Endometrial microvascular endothelial cells (primary cell): ENCODE measurements around the gene UQCR11. TPM values are rescaled to one million over a fixed set of nuclear protein-coding genes. Genes with fewer than 3 reads are reported as not detected.

ENCODE experiments used
- in situ Hi-C: cut with HindIII; loops from 2 replicates; pipeline ENCODE4 v1.10.0; 2017; ENCODE audit warnings: low sequenced_read_pairs, low pct_unique_long_range_greater_than_20kb; ENCODE audit errors: inconsistent ontology term
- total RNA-seq: library from RNA; depleted of rRNA; stranded (reverse); fragments of >200 nt; gene quantifications from one replicate; pipeline ENCODE4 v1.2.3, GENCODE V29; 2015; ENCODE audit errors: inconsistent ontology term

Gene UQCR11
- total RNA-seq, 1 donor from 2014 or later, result 46.6 TPM

DNA sequence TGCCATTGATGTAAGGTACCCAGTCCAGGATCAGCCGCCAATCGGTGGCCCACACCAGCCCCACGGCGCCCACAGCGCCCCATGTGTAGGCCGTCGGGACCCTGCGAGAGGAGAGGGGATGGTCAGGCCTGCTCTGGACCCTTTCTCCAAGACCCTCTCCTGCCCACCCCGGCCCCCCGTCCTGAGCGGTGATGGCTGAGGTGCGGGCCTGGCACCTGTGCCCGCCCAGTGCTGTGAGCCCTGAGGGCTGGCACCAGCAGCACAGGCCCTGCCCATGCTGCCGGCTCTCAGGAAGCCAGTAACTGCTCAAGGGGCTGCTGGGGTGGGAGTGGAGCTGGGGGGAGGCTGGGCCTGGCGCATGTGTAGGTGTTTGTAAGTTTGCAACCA, 5.8 kb downstream of the UQCR11 start:
- in situ Hi-C loops, result no loop called here

DNA sequence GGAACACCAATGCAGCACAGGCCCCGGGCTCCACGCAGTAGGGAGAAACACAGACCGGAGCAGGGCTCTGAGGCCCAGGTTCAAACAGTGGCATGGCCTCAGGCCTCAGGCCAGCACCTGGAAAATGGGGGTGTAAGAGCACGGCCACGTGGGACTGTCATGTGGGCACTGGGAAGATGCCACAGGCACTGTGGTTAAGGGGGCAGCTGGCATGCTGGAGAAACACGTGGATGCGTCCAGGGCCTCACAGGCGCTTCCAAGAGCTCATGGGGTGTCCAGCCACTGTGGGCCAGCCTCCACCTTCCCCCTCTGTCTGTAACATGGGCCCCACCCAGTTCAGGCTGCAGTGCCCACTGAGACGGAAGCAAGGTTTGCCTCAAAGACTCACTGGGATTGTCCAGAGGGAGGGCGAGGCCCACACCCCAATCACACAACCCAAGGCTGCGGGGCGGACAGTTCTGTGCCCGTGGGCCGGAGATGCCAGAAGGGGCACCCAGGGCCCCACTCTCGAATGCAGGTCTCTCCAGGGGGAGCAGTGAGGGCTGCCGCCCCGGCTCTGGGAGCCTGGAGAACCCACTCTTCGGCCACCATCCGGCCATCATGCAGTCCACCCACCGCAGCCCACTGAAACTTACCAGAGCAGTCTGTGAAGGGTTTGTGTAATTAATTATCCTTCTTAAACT, 6.3 kb downstream of the UQCR11 start:
- in situ Hi-C loops, result no loop called here

GRCh38 chr19:1593501-1593772, 11.8 kb downstream of the UQCR11 start:
- in situ Hi-C loops, result no loop called here

GRCh38 chr19:1592755-1593500, 12.3 kb downstream of the UQCR11 start, which contains the start of gene MBD3:
MBD3 (minus strand) TSS chr19:1592865; CDS start chr19:1592631, 234 bp downstream.
- in situ Hi-C loops, result no loop called here

DNA sequence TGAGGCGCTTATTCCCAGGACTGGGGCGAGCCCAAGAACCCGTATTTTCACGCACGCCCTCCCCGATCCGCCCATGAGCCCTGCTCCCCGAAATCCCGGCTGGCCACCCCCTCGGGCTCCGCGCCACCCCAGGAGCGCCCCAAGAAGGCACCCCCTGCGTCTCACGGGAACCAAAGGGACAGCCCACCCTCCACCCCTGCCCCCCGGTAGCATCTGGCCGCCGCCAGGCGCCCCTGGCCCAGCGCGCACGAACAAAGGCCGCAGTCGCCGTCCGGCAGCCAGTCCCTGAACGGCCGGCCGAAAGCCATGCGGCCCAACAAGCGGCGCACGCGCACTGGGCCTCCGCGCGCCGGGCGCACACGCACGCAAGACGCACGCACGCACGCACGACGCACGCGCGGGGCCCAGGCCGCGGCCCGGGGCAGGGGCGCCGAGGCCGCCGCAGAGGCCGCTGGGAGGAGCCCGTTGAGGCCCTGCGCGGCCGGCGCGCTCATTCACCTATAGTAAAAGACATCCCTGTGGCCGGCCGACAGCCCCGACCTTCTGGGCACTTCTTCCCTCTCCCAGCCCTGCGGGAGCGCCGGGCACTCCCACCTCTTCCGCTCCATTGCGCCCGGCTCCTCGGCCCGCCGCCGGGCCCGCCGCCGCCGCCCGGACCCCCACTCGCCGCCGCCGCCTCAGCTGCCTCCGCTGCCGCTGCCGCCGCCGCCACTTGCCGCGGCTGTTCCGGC, 13.1 kb downstream of the UQCR11 start:
- in situ Hi-C loops, result no loop called here

DNA sequence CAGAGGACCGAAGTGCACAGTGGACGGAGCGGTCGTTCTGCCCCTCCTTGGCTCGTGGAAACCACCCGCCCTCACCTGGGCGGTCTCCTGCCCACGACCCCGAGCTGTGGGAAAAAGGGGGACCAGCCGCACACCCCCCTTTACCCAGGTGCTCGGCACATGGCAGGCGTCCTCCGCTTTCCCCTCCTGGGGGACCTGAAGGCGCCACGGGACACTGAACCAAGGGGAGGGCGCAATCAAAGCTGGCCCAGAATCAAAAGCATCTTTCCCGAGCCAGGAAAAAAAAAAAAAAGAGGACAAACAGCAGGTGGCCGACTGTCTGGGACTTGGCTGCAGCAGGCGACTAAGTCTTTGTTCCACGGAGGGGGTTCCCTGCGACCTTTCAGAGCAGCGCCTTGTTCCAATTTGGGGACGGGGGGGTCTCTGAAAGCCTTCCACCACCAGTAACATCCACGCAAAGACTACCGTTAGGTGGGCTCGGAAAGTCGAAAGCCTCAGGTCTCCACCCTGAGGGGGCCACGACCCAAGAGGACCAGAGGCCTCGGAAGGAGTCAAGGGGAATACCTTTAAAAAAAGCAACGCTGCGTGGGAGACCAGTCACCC, 13.7 kb downstream of the UQCR11 start:
- in situ Hi-C loops, result no loop called here

DNA sequence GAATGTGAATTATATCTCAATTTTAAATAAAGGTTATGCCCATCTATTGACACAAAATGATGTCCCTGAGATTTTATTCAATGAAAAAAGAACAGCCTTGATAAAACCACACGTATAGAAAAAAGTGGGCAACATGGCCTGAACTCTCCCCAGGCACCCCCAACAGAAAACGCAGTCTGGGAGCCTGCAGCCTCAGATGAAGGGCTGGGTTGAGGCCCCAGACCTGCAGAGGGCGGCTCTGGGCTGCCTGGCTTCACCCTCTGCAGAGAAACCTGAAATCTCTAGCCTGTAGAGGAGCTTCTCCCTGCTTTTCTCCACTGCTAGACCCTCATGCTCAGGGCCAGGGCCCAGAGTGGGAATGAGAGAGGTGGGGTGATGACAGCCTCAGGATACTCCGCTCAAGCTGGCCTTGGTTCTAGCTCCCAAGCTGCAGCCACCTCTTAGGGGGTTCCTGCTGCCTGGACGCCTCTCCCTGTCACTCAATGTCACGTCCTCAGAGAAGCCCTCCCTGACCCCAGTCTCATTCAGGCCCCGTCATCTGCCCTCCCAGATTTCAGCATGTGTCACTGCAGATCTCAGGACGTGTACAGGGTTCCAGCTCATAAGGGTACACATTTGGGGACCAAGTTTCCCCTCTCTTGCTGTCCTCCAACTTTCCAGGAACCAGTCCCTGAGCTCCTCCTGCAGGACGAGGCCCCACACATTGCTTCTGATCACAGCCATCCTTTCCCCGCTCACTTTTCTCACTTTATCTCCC, 14.4 kb downstream of the UQCR11 start:
- in situ Hi-C loops, result no loop called here

GRCh38 chr19:1587872-1588271, 17.4 kb downstream of the UQCR11 start:
- in situ Hi-C loops, result no loop called here

DNA sequence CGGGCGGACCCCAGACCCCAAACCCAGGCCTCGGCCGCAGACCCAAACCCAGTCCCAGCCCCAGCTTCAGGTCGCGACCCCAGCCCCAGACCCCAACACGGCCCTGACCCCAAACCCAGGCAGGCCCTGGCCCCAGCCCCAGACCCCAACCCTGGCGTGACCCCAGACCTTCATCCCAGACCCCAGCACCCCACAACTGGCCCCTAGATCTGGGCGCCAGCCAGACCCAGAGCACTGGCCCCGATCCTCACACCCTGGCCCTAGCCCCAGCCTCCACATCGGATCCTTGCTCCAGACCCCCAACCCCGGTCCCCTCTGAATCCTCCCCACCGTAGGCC, 20.1 kb downstream of the UQCR11 start:
- in situ Hi-C loops, result no loop called here

DNA sequence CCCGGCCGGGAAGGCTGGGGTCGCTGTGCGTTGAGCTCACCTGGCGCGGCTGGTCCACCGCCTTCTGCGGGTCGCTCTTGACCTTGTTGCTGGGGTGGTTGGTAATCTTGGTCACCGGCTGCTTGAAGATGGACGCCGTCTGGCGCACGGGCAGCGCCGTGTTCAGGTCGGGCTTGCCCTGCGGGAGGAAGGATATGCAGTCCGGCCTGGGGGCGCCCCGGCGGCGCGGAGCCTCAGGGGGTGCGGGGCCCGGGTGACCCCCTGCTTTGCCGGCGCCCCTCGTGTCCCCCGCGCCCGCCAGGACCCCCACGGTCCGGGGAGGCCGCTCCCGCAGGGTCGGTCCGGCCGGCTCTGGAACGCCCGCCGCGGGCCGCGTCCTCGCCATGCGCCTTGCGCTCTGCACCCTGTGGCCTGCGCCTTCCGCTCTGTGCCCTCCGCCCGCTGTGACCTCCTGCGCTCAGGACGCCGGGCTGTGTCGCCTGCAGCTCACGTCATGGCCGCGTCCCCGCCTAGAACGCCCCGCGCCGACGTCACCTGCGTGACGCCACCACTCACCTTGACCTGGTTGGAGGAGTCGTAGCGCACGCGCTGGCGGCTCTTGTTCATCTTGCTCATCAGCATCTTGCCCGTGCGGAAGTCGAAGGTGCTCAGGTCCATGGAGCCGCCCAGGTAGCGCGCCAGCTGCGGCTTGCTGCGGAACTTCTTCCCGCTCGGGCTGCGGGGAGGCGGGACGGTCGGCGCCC, 20.6 kb downstream of the UQCR11 start:
- in situ Hi-C loops, result no loop called here

GRCh38 chr19:1582201-1582600, 23.1 kb downstream of the UQCR11 start:
- in situ Hi-C loops, result no loop called here

- in situ Hi-C loops, result no loop called here
These were observed 24.3 kb downstream of the UQCR11 start for GRCh38 chr19:1580957-1581356.

- in situ Hi-C loops, result no loop called here
These were observed 24.9 kb downstream of the UQCR11 start for GRCh38 chr19:1580382-1580781.

- in situ Hi-C loops, result no loop called here
These were observed 26.0 kb downstream of the UQCR11 start for GRCh38 chr19:1579222-1579621.

DNA sequence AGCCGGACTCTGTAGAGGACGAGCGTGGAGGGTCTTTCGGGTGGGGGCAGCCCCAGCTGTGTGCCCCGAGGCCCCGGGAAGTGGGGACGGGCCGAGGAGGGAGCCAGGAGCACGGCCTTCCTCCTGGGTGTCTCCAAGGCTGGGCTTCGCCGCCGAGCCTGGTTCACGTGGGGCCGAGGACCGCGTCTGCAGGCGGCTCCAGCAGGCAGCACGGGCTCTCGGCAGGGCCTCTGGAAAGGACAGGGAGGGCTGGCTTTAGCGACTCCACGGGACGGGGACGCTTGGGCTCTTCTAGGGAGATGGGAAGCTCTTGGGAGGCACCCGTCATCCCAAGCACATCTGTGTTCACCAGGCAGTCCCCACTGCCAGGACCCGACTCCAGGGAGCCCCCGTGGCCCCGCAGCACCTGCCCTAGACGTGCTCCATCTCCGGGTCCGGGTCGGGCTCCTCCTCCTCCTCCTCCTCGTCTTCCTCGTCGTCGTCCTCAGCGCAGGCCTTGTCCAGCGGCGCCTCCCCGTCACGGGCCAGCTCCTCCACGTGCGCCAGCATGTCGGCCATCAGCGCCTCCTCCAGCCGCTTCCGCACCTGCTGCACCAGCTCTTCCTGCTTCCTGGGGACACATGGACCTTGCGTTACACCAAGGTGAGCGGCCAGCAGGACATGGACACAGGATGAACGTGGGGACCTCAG, 27.2 kb downstream of the UQCR11 start:
- in situ Hi-C loops, result no loop called here

DNA sequence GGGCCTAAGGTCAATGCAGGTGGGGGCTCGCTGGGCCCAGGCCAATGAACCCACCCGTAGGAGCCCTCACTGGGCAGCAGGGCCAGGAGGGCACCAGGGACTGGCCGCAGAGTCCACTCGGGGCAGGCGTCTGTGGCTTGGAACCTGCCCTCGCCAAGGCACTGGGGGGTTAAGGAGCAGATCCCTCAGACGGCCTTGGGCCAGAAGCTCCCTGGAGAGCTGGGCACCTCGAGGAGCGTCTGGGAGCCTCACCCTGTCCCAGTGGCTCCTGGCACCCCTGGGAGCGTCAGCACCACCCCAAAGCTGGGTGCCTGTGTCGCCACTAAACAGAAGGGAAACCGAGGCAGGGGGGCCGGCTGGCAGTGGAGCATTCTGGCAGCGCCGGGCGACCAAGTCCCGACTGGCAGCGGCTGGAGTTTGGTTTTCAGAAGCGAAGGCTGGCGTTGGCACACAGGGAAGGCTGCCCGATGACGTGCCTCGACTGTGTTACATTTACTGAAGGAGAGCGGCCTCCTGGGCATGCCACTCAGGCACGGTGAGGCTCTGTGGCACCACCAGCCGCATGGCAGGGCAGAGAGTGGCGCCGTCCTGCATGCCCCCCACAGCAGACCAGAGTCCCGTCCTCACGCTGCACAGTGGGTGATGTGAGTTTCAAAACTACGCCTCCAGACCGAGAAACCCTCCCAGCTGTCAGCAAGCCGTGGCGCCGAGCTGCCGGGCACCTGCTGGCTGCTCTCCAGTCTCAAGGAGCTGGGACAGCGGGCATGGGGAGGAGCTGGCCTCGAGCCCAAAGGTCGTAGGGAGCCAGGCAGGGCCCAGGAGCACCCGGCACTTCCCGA, 28.0 kb downstream of the UQCR11 start:
- in situ Hi-C loops, result no loop called here
